GM18909 (cell line): ENCODE results near the gene DLX1.
"Not testable (repeated sequence)": the region's sequence is repeated elsewhere in the genome, so short reads cannot be mapped to it uniquely, and the experiment has no call there.

Experiments used
- ATAC-seq: cut with Tn5 transposase; IDR thresholded peaks from one replicate; pipeline ENCODE4 v1.9.1; 2021; ENCODE audit warnings: mild to moderate bottlenecking; ENCODE audit not compliant: unreplicated experiment, poor library complexity

DLX1 gene

DNA sequence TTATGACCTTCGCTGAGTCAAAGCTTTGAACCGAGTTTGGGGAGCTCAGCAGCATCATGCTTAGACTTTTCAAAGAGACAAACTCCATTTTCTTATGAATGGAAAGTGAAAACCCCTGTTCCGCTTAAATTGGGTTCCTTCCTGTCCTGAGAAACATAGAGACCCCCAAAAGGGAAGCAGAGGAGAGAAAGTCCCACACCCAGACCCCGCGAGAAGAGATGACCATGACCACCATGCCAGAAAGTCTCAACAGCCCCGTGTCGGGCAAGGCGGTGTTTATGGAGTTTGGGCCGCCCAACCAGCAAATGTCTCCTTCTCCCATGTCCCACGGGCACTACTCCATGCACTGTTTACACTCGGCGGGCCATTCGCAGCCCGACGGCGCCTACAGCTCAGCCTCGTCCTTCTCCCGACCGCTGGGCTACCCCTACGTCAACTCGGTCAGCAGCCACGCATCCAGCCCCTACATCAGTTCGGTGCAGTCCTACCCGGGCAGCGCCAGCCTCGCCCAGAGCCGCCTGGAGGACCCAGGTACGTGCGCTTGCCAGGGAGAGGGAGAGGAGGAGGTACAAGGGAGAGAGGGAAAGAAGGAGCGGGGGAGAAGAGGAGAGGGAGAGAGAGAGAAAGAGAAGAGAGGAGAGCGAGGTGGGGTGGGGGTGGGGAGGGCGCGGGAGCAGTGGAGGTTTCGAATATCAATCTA lies at the start of gene DLX1:
Gene DLX1 (plus strand): TSS at position 48 of the 700 bp plus-strand sequence. CDS start 171 bp downstream, at position 219.
- ATAC-seq, result no peak

DNA sequence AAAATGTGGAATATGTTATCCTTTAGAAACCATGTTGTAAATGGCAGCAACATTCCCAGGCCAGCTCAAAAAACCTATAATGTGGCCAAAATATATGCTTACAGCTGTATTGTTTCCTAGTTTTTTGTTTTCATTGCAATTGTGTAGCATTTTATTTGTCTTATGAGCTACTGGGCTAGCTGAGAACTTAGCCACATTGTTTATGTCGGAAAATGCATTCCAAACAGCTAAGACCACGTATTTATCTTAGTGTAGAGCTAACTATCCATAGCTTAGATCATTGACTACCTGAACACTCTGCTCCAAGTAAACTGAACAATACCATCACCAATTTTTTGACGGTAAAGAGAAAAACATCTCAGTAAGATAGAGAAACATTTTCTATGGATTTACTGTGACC lies 47.2 kb upstream of the DLX1 start:
- no peak for ATAC-seq

DNA sequence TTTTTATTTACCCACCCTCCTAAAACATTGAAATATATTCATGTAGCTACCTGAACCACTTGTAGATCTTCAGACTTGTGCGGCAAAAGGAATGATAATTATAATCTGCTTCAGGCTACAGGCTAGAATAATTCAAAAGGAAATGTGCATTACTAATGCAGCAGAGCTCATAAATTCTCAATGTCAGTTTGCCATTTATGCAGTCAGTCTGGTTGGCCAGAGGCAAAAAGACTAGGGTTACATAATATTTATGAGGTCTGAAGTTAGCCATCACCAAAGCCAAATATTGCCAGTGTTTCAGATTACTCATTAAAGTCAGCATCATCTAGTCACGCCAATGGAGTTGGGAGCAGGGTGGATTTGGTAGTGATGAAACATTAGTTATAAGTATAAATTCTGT lies 46.7 kb upstream of the DLX1 start:
- no peak for ATAC-seq

DNA sequence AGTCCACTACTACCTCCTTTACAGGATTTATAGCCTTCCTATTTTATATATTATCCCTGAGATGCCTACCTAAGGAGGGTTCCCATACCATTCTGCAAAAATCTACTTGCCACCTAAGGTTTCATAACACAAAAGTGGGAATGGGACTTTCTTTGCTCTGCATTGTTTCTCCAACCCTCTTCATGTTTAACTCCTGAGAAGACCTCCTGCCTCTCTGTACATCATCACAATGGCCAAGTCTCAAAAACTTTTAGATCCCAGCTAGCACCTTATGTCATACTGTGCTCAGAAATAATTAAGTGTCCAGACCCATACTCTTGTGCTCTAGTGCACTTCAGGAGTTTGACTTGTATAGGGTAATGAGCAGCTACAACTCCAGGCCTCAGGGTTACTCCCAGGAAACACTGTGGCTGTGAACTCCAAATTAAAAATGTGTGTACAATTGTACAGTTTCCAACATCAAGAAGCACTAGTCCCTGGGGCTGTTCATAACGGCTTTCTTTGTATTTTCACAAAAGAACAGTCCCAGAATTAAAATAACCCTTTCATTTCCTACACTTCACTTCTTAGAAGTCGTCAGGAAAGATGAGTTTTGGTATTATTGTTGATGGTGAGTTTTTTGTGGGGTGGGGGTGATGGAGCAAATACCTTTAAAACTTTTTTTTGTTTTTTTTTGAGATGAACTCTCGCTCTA lies 46.1 kb upstream of the DLX1 start:
- no peak for ATAC-seq

DNA sequence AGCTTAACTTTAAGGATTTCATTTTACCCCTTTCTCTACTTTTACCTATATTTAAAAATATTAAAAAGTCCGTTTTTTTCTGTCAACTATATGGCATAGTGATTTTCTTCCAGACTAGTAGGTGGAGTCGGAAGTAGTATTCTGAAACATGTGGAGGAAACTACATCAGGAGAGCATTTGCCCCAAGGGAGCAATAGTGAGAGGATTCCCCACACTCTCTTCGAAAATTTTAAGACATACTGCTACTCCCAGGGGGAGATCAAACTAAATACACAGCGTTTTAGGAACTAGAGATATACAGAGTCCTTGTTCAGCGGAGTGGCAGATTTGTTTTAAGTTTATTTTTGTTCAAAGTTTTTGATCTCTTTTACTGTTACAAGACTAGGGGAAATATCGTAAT lies 45.0 kb upstream of the DLX1 start:
- ATAC-seq, result no peak

DNA sequence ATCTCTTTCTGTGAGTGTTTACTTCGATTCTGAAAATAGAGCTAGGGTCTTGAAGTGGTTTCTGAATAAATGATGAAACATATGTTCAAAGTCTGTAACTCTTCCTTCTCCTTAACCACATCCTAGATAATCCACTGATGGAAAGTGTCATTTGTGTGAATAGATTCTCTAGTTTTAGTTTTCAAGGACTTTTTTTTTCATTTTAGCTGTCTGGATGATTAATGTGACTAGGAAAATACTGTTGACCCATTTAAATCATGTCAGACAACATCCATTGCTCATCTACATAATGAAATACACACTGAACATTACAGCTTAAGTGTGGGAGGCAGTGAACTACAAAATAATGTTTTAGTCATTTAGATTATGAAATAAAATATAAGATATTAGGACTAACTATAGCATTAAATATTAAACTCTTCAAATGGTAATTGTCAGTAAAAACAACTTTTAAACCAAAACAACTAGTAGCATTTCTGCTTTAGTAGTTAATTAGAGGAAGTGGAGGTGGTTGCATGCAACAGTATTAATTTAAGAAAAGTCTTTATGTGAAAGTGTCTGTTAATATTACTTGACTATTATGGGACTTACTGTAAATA lies 39.1 kb upstream of the DLX1 start:
- ATAC-seq, result no peak

DNA sequence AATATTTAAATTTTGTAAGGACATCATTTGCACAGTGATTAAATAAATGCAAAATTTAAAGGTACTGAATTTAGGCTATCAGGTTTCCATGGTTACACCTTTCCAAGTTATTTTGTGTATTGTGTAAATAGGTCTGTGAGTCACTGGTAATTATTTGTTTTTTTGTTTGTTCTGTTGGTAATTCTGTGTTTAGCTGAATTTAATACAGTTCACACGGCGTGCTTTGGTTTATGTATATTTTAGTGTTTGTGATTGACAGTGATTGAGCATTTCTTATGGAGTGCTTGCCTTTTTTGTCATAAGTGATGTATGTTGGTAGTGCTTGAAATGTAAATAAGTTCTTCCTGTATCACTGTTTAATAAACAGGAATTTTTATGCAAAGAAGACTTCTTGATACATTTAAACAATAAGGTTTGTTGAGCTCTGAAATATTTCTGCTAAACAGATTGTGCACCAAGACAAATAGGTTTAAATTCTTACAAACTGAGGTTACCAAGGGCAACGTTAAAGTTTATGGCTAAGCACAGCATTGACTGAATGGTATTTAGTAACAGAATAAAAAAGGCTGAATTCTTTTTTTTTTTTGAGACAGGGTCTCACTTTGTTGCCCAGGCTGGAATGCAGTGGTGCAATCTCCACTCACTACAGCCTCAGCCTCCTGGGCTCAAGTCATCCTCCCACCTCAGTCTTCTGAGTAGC lies 38.3 kb upstream of the DLX1 start:
- no peak for ATAC-seq

DNA sequence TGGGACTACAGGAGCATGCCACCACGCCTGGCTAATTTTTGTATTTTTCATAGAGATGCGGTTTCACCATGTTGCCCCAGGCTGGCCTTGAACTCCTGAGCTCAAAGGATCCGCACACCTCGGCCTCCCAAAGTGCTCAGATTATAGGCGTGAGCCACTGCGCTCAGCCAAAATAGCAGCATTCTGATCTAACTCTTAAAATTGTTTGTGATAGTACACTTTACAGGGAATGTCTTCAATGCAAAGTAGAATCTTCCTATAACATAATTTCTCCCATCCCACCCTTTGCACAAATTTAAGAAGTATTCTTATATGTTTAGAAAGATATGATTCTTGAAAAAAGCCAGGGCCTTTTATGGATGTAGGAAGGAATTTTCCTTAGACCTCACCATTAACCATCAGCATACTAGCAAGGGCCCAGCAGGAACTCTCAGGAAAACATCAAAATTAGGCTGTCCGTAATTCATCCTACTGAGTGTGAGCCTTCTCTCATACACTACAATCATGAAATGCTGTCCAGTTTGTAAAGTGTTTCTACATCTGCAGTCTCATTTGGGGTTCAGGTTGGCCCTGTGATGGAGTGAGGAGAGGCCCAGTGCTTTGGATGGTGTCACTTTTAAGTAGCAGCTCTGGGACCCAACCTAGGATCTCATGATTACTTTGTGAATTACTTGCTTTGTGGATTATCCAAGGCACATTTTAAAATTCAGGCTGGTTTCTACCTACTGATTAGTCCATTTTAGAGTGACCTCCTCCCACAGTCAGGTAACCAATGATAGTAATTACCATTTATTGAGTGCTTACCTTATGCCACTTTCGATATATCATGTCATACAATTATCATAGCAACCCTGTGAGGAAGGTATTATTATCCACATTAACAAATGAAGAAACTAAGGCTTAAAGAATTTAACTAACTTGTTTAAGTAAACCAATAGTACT lies 37.5 kb upstream of the DLX1 start:
- ATAC-seq, result no peak

DNA sequence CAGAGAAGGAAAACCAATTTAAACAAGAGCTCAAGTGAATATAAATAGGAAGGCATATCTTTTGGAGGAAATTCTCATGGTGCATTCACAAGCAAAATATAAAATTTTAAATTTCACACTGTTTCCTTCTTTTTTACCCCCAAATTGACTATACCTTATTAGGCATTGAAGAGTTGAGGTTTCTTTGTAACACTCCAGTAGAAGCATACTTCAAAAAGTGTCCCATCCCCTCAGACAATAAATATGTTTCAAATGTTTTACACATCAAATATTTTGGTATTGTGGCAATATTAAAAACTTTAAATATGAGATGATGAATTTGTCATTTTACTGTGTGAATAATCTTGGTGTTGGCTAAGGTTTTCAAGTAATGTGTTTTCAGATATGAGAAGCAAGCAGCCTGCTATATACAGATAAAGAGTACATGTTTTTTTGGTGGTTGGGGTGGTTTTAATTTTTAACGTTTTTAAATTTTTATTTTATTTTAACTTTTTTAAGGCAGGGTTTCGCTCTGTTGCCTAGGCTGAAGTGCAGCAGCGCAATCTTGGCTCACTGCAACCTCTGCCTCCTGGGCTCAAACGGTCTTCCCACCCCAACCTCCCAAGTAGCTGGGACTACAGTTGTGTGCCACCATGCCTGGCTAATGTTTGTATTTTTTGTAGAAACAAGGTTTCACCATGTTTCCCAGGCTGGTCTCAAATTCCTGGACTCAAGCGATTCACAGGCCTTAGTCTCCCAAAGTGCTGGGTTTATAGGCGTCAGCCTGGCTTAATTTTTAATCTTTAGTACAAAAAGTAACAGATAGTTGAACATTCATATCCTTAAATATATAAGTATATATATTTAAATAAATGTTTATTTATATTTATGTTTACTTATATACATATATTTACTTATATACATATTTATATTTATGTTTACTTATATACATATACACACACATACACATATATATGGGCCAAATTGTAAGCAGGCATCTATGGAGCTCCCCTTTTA lies 36.5 kb upstream of the DLX1 start:
- ATAC-seq, result no peak

DNA sequence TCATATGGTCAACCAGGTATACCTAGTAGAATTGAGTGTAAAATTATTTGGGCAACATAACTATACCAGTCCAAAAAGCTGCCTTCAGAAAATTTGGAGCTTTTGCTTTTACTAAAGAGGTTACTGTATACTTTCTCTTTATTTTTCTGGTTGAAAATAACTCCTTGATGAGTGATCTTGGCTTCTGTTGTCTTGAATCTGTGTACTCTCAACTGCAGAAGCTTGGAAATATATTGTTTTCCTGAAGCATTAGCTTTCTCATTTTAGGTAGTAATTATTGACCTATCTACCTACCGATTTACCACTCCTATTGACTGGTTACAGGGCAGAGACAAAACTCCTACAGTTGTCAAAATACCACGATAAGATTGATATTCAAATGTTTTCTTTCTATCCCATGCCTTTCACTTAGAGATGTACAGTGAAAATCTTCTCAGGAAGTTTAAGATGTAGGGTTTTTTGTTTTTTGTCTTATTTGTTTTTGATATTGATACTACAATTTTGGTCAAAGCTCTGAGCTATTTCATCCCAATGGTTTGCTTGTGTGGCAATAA lies 35.7 kb upstream of the DLX1 start:
- no peak for ATAC-seq

DNA sequence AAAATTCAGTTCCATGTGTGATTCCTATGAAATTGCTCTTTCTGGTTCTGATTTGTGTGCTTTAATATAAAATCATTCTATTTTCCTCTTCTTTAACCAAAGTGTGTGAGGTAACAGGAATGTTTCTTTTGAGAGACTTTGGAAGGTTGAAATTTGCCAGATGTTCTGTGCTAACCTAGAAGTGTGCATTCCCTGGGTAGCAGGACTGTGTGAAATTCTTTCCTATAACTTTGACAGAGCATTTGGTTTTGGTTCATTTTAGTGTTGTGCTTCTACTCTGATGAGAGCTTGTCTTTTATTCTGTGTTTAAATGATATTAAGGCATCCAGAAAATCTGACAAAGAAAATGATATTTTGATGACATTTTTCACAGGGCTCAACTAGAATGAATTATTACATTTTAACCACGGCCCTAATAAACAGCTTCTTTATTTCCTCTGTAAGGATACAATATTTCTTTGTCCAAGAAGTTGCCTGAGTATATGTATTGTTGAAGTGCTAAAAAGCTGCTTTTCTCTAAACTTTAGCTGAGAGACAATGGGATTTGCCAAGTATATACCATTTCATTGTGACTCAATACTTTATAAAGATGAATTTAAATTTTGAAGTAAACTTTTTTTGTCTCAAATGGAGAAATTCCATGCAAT lies 34.7 kb upstream of the DLX1 start:
- ATAC-seq, result no peak

DNA sequence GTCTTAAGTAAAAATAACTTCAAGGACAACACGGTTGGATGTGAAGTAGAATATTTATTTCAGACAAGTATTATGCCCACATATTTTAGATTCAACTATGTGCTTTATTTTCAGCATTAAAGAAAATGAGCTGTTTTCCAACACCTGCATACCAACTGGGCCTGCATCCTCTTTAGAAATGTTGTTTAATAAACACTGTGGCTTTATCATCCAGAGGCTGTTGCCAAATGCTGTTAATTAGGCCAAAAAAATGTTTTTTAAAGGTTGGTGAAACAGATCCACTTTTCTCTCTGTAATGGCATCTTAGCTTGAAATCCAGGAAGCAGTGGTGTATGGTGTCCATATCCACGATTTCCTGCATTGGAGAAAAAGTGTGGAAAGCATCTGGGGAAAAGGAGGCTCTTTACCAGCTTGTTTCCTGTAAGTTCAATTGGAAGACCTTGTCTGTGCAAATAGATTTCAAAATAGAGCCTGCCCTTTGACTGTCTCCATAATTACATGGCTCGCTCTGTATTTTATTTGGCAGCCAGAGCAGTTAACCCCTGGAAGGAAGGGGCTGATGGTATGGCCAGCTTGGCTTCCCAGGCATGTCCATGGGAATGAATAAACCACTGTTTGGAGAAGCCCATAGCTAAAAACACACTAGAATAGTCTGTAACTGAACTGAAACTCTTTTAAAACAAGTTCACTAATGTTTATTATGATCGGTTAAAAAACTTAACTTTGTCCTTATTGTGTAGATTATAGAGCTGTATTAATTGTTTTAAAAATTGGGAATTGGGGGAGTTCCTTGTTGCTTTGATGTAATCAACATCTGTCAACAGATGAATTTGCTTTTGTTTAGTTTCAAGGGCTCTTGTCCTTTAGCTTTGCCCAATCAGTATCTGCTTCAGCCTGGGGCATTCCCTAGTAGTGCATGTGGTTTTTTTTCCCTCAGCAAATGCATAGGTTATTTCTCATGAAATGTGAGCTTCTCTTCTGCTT lies 33.0 kb upstream of the DLX1 start:
- ATAC-seq, result no peak

DNA sequence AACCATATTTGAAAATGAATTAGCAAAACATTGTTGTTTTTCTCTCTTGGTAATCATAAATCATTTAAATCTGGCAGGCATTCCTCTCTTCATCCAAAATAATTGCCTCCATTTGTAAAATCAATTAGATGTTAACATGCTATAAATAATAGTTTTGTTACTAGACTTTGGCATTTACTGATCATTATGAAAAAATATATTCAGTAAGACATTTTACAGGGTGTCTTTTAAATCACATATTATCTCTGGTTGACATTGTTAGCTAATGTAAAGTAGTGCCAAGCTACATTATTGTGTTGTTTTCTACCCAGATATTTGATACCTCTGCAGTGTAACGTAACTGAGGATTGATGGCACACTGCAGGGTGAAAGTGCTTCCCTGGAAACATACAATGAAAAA lies 31.8 kb upstream of the DLX1 start:
- ATAC-seq, result no peak

DNA sequence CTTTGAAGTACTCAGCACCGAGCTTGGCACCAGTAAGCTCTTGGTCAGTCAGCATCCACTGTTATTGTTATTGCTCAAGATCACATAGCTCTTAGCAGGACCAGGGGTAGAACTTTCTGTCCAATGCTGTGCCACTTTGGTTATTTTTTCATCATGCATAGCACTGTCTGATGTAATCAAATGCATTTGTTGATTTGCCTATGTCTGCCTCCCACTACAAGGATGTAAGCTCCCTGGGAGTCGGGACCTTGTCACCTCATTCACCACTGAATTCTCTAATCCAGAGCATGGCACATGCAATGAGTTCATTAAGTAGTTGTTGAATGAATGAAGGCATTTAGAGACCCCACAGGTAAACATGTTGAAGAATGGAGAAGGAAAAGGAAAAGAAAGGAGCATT lies 29.0 kb upstream of the DLX1 start:
- no peak for ATAC-seq

DNA sequence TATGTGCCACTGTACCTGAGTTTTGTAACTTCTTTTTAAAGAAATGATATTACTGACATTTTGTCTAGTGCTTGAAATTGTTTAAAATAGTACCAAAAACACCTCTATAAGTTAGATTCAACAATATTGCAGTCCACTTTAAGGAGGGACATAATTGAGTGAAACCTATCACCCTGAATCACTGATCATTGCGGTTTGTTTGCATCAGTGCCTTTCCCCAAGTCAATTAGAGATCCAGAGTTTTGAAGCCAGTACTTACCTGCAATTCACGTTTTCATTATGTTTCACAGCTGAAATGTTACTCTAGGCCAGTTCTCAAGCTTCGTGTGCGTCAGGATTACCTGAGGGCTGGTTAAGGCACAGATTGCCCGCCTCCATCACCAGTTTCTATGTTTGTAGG lies 26.6 kb upstream of the DLX1 start:
- no peak for ATAC-seq

DNA sequence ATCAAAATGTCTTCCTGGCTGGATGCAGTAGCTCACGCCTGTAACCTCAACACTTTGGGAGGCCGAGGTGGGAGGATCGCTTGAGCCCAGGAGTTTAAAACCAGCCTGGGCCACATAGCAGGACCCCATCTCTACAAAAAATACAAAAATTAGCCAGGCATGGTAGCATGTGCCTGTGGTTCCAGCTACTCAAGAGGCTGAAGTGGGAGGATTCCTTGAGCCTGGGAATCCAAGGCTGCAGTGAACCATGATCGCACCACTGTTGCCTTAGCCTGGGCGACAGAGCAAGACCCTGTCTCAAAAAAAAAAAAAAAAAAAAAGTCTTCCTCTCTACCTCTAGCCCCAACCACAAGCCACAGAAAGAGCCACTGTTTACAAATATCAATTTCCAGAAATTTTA lies 25.2 kb upstream of the DLX1 start:
- not testable (repeated sequence) for ATAC-seq

DNA sequence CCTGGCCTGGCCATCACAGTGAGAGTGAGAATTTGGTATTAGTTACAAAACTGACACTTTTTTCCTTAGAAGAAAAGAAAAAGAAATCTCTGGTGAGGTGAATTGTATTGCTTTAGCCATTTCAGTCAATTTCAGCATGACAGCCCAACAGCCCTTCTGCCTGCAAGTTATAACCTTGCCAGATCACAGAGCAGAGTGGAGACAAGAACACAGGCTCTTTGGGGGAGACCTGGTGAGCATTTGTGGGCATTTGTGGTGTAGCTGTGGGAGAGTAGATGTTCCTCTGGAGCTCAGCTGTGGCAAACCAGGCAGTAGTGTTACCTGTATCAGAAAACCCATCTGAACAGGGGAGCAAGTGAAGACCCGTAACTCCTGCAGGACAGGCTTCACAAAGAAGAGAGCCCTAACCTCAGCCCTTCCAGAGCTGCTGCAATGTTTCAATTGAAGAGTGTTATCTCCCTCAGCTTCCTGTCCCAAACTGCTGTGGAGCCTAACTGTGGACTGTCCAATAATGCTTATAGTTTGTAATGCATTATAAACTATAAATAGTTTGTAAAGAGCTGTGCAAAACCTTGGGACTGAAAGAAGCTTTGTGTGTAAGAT lies 22.8 kb upstream of the DLX1 start:
- no peak for ATAC-seq
